Posterior vena cava (tissue), 2 donors: Measurements from ENCODE around the gene CABCOCO1. TPM values are rescaled to one million over a fixed set of nuclear protein-coding genes. Genes with fewer than 3 reads are reported as not detected.

Experiments used
- DNase-seq: peaks from one replicate; pipeline ENCODE4 v3.0.0-alpha.2; 2020; ENCODE audit warnings: low spot score
- intact Hi-C, 2 donors: fragments of 100-400 bp; cut with DNase I; formaldehyde crosslinking; loops; one replicate each; pipeline versions ENCODE4 v1.14.1 to v1.14.2; 2022 to 2023
- total RNA-seq, 2 donors: library from RNA; stranded (reverse); fragmentation: NEBNext Ultra II Directional; extraction: Animal tissue kit (Norgen Biotek cat#: 25700); gene quantifications; one replicate each; pipeline ENCODE4 v1.2.1, GENCODE V29; 2021
- donor health status: DM: yes; HTN: yes; CAD: no.
- donor health status: DM: yes; HTN: yes; CAD: no.

CABCOCO1 gene
- total RNA-seq, 2 donors from 2014 or later: 1.4 TPM

- intact Hi-C loops: loop anchor here in 1 of 2 donors (10.0 kb wide), 1 partner anchor 603 kb away; no protein-coding TSS in a partner anchor
- DNase-seq: no peak
Observed at GRCh38 chr10:61747307-61747706, 84.6 kb downstream of the CABCOCO1 start.

DNA sequence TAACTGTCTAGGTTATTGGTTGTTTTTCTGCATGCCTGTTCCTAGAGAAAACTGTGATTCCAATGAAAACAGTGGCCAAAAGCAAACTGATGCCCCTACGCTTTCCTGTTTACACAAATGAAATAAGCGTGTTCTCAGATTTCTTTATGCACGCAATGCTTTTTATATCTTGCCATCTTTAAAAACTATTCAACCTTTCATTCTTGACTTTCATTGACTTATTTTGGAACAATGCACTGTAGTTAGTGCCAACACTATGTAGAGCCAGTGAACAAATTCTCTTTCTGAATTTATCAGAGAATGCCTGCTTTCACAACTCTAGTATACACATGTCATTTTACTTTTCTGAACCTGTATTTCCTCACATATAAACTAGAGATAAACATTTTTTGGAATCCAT lies 86.6 kb downstream of the CABCOCO1 start:
- intact Hi-C loops: loop anchor here in 1 of 2 donors (10.0 kb wide), 1 partner anchor 604 kb away; no protein-coding TSS in a partner anchor

DNA sequence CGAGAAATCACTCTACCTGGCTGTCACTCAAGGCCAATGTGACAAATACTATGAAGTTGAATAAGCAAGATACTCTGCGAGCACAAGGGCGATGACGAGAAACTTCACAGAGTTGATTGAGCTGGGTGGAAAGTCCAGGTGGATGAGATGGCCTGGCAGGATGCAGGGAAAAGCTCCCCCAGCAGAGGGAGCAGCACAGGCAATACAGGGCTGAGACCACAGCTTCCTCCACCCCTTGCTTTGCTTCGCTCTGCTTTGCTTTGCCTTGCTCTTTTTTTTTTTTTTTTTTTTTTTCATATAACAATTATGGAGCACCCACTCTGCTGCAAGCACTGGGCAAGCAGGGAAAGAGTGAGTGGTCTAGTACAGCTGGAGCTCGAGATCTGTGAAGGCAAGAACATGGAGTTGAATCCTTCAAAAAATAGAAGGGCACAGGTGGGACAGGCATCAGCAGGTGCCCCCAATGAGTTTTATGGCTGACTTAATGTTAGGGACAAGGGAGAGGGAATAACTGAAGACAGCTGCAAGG lies 88.3 kb downstream of the CABCOCO1 start:
- DNase-seq: peak; percentile 82
- intact Hi-C loops: loop anchor here in 1 of 2 donors (10.0 kb wide), 1 partner anchor 84 kb away; no protein-coding TSS in a partner anchor

More for the DNA sequence above, 86.6 kb downstream of the CABCOCO1 start:
- no peak for DNase-seq

DNA sequence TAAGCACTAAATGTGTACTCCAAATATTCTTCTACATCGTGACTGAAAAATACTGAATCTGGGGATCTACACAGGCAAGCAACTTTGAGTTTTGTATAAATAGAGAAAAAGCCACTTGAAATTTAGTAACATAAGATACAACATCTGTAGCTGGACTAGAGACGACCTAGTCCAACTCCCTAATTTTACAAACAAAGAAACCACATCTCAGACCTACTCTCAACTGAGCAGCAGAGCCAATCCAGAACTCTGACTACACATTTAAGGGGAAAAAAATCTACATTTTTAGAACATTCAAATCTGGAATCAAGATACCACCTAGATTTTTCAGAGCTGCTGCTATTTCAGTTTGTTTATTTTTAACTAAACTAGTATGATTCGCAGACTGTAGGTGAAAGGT lies 88.9 kb downstream of the CABCOCO1 start:
- no peak for DNase-seq
- intact Hi-C loops: loop anchor here in 1 of 2 donors (10.0 kb wide), 1 partner anchor 83 kb away; no protein-coding TSS in a partner anchor

DNA sequence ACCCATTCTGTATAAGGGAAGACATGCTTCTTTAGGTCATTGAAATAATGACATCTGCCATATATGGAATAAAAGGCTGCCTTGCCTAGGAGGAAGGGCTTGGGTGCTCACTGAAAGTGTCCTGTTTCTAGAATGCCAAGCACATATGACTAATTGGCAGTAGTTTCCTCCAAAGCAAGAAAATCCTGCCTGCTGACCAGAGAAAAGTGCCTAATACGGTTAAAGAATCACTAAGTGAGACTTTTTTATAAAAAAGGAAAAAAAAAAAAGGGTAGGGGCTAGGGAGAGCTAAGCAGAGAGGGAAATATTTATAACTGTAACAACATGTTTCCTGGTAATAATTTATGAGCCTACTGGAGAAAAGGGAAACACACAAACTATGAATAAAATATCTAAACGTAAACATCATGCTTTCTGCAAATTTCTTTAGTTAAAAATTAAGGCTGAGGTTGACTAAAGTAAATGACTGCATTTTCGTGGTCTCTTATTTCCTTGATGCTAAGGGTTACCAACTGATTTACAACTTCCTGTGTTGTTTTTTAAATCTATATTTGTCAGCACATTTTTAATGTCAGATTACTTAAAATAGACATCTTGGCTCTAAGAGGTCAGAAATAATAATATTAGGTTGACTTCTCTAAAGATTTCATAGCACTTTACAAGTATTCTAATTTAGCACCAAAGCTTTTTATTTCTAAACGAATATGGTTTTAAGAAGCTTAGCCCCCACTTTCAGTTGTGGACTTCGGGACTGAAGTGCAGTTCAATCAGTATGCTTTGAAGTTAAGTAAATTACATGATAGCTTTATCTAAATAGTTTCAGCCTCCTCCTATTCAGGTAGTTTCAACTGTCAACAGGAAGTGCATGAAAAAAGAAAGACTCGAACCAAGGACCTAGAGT lies 89.6 kb downstream of the CABCOCO1 start:
- DNase-seq: no peak
- intact Hi-C loops: loop anchor here in 1 of 2 donors (10.0 kb wide), 1 partner anchor 82 kb away; no protein-coding TSS in a partner anchor

- DNase-seq: no peak
- intact Hi-C loops: loop anchor here in 1 of 2 donors (10.0 kb wide), 1 partner anchor 81 kb away; no protein-coding TSS in a partner anchor
Observed at GRCh38 chr10:61753453-61753852, 90.7 kb downstream of the CABCOCO1 start.

- no peak for DNase-seq
- intact Hi-C loops: loop anchor here in 1 of 2 donors (10.0 kb wide), 1 partner anchor 80 kb away; no protein-coding TSS in a partner anchor
Observed at GRCh38 chr10:61754587-61755550, 92.1 kb downstream of the CABCOCO1 start.

- intact Hi-C loops: loop anchor here in 1 of 2 donors (10.0 kb wide), 1 partner anchor 78 kb away; no protein-coding TSS in a partner anchor
- no peak for DNase-seq
Observed at GRCh38 chr10:61757001-61757400, 94.3 kb downstream of the CABCOCO1 start.

GRCh38 chr10:61757525-61758397 lies 95.0 kb downstream of the CABCOCO1 start:
- intact Hi-C loops: loop anchor here in 1 of 2 donors (10.0 kb wide), 1 partner anchor 77 kb away; no protein-coding TSS in a partner anchor
- DNase-seq: no peak

GRCh38 chr10:61758433-61758832 lies 95.7 kb downstream of the CABCOCO1 start:
- no peak for DNase-seq
- intact Hi-C loops: loop anchor here in 1 of 2 donors (10.0 kb wide), 1 partner anchor 76 kb away; no protein-coding TSS in a partner anchor

DNA sequence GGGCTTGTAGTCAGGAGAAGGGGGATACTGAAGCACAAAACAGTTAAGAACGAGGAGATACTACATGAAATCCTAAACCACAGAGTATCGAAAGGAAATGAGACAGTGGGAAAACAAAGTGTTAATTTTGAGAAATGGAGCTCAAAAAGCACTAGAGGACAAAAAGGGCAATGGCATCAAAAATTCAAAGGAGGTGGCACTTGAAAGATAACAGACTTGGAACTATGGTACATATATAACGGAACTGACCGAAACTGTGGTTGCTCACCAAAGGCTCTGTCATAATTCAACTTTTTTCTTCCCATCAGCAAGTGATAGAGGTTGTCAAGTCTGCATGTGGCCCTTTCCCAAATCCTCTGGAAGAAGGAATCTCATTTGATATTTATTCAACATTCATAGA lies 97.0 kb downstream of the CABCOCO1 start:
- intact Hi-C loops: loop anchor here in 1 of 2 donors (10.0 kb wide), 1 partner anchor 75 kb away; no protein-coding TSS in a partner anchor
- no peak for DNase-seq

DNA sequence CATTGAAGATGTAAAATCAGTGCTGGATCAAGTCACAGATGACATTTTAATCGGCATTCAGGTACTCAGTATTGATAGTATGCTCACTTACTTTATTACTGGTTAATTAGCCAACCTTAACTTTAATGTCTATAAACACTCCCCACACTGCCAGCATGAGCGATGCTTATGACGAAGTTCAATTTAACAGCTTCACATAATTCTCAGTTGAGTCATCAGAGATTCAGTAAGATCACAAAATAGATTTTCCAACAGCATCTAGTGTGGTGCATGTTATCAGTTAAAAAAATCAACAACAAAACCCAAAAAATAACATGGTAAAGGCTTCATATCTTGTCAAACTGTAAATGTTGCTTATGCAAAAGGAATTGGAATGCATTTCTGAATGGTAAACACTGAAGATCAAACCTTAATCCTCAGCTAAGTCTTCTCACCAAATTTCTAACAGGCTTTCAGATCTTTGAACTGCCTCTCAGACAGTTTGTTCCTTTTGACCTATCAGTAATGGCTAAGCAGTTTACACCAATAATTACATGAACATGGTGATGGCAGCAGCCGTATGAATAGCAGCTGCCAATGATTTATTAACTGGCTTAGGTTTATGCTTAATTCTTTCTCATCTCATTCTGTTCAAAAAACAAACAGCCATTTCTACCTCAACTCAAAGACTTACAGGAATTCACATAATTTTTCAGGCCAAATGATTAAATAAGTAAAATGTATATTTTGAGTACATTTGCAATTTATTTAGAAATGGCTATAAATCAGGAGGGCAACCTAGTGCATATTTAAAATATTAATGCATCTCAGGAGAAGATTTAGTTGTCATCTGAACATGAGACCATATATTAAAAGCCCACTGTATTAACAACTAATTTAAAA lies 98.5 kb downstream of the CABCOCO1 start:
- intact Hi-C loops: no loop called here
- no peak for DNase-seq

DNA sequence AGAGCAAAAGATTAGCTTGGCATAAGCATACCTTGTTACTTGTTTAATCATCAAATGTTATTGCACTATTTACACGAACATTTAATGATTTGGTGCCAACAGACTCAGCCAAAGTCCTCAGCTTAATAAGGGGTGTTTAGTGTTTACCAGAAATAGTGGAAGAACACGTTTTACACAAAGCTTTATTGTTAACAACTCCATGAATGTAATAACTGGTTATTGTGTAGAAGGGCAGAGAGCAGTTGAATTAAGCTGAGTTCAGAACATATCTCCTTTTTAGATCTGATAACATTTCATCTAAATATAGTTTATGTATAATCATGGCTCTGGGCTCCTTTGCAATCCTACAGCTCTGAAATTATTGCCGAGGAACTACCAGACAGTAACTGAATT lies 99.1 kb downstream of the CABCOCO1 start:
- intact Hi-C loops: no loop called here
- DNase-seq: no peak

GRCh38 chr10:61763778-61764177 lies 101.0 kb downstream of the CABCOCO1 start:
- intact Hi-C loops: no loop called here
- DNase-seq: no peak

DNA sequence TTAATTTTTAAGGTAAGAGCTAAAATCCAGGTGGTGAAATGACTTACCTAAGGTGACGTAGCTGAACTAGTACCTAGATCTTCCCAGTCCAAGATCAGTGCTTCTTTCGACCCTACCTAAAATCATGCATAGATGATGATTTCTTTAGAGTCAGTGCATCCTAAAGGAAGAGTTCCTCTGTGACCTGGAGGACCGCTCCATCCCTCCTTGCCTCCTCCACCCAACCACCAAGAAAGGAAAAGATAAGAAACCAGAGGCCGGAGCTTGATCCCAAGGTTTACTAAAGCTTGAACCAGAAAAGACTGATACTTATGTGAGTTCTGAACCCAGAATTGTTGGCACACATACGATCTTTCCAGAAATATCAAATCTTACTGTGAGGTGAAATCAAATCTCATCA lies 101.8 kb downstream of the CABCOCO1 start:
- intact Hi-C loops: no loop called here

GRCh38 chr10:61765176-61766087 lies 102.7 kb downstream of the CABCOCO1 start:
- intact Hi-C loops: no loop called here
- no peak for DNase-seq

More for the DNA sequence above, 101.8 kb downstream of the CABCOCO1 start:
- no peak for DNase-seq
